ENCODE results near the gene TMC7.
"Not testable (repeated sequence)": the region's sequence is repeated elsewhere in the genome, so short reads cannot be mapped to it uniquely, and the experiment has no call there.

Gene TMC7

DNA sequence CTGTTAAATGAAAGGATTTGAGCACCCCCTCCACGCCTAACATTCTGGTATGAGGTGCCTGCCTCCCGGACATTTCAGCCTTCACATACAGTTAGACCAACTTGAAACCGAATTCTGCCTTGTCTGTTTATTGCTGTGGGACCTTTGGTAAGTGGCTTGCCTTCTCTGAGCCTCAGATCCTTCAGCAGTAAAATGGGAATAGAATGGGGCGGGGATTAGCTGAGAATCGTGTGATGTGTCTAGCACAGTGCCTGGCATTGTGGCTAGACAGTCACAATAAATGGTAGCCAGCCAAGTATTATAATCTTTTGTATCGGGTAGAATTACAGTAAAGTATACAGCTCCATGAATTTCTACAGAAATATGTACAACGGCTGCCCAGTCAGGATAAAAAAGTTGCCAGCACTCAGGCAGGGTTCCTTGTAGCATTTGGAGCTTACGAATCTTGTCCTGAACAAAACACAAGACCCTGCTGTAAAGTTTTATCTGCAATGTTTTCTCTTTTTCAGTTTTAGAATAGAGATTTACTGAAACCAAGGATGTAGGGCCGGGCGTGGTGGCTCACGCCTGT lies 786 bp downstream of the TMC7 start:
- no peak for DNase-seq

DNA sequence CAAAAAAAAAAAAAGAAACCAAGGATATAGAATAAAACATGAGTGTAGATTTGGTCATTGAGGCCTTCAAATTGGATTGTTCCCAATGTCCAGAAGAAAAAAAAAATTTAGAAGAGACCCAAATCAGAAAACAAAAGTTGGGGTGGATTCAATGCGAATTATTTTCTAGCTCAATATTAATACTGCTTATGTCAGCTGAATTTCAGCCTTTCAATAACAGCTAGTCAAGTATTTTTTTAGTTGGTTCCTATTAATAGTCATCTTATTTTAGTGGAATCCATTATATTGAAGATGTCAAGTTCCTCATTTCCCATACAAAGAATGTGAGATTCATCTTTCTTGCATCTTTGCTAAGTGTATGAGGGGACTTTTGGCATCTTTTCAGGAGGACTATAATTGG lies 1.5 kb downstream of the TMC7 start:
- DNase-seq = not testable (repeated sequence)

DNA sequence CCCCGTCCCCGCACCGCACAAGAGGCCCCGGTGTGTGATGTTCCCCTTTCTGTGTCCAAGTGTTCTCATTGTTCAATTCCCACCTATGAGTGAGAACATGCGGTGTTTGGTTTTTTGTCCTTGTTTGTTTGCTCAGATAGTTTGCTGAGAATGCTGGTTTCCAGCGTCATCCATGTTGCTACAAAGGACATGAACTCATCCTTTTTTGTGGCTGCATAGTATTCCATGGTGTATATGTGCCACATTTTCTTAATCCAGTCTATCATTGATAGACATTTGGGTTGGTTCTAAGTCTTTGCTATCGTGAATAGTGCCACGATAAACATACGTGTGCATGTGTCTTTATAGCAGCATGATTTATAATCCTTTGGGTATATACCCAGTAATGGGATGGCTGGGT lies 8.0 kb downstream of the TMC7 start:
- DNase-seq = not testable (repeated sequence)

DNA sequence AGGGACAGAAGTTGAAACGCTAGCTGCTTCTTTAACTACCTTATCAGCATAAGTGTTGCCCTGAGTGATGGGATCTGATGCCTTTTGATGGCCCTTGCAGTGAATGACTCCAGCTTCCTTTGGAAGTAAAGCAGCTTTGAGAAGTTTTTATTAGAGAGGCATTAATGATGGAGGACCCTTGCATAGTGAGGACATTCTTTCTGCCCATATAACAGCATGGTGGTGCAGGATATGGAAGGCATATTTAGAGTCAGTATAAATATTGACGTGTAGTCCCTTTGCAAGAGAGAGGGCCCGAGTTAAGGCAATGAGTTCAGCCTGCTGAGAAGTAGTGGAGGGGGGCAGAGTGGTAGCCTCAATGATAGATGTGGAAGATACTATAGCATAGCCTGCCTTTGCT lies 9.8 kb downstream of the TMC7 start:
- not testable (repeated sequence) for DNase-seq

DNA sequence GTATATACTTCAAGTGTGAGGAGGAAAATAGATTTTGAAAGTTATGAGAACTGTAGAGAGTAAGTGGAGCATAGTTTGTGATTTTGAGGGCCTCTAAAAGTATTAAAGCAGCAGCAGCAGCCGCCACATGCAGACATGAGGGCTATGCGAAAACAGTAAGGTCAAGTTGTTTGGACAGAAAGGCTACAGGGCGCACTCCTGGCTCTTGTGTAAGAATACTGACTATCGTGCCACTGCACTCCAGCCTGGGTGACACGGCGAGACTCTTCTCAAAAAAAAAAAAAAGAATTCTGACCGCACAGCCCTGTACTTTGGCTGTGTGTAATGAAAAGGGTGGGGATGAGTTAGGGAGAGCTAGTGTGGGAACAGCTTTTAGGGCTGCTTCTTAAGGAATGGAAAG lies 10.4 kb downstream of the TMC7 start:
- not testable (repeated sequence) for DNase-seq

DNA sequence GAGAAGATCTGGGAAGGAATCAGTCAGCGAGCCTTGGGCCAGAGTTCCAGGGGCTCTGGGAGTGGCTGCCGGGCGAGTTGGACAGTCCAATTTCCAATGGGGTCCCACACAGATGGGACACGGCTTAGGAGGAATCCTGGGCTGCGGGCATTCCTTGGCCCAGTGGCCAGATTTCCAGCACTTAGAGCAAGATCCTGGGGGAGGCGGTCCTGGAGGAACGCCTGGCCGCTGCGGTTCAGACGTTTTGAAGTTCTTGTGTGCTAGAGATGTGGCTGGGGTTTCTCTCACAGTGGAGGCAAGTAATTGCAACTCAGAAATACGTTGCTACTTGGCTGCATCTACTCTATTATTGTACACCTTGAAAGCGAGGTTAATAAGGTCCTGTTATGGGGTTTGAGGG lies 11.7 kb downstream of the TMC7 start:
- not testable (repeated sequence) for DNase-seq

DNA sequence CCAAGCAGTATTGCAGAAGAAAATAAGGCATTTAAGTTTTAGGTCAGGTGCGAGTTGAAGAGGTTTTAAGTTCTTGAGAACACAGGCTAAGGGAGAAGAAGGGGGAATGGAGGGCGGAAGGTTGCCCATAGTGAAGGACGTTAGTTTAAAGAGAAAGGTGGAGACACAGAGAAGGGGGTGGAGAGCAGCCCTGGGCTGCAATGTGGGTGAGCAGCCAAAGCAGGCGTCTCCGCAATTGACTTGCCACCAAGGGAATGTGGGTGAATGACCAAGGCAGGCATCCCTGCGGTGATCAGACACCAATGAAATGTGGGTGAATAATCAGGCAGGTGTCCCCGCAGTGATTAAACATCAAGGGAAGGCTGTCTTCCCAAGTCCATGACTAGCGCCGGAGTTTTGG lies 12.8 kb downstream of the TMC7 start:
- not testable (repeated sequence) for DNase-seq

DNA sequence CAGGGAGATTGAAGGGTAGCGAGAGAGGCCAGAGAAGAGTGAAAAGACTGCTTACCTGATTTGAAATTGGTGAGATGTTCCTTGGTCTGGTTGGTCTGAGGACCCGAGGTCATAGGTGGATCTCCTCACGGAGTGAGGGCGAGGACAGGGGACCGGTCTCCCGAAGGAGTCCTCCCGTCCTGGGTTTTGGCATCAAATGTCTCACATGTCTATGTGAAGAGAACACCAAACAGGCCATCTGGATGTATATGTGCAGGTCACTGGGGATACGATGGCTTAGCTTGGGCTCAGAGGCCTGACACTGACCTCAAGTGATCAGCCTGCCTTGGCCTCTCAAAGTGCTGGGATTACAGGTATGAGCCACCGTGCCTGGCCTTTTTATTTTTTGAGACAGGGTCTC lies 13.3 kb downstream of the TMC7 start:
- DNase-seq = not testable (repeated sequence)

DNA sequence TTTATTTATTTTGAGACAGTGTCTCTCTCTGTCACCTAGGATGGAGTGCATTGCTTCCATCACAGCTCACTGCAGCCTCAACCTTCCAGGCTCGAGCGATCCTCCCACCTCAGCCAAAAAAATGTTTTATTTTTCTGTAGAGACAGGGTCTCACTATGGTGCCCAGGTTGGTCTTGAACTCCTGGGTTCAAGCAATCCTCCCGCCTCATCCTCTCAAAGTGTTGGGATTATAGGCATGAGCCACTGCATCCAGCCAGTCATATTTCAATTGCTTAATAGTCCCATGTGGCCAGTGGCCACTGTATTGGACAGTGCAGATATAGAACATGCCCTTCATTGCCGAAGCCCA lies 15.3 kb downstream of the TMC7 start:
- no peak for DNase-seq

DNA sequence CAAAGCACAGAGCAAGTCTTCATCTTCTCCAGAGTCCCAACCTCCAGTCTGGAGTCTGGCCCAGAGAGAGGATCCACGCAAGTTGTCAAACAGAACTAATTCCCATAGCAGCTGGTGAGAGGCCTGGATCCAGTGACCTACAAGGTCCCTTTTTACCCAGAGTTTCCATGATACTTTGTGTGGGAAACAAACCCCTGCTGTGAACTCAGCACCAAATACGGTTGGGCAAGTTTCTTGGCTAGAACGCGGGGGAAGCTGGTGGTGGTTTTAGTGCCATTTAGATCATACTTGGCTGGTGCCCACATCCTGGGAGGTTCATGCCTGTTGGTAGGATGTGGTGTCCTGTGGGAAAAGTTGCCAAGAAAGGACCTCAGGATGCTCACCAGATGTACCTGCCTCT lies 18.1 kb downstream of the TMC7 start:
- DNase-seq = no peak

DNA sequence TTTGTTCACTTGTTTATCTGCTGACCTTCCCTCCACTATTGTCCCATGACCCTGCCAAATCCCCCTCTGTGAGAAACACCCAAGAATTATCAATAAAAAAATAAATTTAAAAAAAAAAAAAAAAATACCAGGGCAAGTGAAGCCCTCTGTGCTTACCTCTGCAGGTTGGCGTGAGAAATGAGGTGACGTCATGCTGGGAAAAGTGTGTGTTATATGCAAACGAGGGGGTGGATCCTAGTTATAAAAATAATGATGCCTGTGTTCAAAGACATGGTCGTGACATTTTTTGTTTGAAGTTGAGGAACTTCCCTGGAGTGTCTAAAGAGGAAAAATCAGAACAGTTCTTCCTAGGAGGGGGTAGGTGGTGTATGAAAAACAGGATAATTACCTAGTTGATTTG lies 20.2 kb downstream of the TMC7 start:
- DNase-seq = no peak

DNA sequence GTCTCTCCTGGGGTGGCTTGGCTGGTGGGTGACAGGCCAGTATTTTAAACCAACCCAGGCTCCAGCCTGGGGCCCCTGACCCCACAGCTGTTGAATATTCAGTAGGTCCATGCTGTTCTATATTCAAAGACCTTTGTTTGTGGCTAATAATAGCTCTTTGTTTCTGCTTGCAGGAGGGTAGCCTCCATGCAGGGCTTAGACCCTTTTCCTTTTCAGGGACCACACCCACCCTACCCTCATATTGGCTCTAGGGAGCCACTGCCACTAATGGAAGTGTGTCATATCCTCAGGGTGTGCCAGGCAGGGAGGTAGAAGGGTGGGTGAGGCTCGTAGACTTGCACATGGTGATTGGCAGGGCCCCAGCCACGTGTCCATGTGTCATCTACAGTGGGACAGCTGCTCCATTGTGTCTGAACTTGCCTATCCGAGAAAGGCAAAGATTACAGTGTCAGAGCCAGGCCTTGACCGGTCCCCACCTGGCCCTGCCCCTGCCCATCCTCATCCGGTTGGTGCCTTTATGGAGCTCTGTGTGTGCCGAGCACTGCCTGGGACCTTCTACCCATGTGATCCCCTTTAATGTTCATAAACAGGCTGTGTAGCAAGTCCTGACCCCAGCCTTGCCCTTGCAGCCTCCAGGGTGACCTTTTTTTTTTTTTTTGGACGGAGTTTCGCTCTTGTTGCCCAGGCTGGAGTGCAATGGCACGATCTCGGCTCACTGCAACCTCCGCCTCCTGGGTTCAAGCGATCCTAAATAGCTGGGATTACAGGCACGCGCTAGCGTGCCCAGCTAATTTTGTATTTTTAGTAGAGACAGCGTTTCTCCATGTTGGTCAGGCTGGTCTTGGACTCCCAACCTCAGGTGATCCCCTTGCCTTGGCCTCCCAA lies 22.1 kb downstream of the TMC7 start:
- no peak for DNase-seq

DNA sequence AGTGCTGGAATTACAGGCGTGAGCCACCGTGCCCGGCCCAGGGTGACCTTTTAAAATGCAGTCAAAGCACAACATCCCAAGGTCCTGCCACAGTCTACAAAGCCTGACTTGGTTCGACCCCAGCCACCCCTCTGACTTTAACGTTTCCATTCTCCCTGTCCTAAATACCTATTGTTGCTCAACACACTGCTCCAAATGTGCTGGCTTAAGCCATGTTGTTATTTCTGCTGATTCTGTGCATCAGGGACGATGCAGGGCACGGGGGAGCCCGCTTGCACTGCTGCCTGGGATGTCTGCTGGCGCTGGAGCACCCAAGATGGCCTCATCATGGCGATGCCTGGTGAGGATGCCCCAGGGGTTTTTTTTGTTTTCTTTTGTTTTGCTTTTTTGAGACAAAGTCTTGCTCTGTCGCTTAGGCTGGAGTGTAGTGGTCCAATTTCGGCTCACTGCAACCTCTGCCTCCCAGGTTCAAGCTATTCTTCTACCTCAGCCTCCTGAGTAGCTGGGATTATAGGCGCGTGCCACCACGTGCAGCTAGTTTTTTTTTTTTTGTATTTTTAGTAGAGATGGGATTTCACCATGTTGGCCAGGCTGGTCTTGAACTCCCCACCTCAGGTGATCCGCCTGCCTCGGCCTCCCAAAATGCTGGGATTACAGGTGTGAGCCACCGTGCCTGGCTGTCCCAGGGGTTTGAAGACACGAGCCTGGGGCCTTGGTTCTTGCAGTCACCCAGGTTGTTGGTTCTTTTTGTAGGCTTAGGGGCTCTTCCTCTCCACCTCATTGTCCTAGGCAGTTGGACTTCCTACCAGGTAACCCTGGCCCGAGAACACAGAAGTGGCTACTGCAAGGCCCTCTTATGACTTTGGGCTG lies 22.9 kb downstream of the TMC7 start:
- DNase-seq = no peak

DNA sequence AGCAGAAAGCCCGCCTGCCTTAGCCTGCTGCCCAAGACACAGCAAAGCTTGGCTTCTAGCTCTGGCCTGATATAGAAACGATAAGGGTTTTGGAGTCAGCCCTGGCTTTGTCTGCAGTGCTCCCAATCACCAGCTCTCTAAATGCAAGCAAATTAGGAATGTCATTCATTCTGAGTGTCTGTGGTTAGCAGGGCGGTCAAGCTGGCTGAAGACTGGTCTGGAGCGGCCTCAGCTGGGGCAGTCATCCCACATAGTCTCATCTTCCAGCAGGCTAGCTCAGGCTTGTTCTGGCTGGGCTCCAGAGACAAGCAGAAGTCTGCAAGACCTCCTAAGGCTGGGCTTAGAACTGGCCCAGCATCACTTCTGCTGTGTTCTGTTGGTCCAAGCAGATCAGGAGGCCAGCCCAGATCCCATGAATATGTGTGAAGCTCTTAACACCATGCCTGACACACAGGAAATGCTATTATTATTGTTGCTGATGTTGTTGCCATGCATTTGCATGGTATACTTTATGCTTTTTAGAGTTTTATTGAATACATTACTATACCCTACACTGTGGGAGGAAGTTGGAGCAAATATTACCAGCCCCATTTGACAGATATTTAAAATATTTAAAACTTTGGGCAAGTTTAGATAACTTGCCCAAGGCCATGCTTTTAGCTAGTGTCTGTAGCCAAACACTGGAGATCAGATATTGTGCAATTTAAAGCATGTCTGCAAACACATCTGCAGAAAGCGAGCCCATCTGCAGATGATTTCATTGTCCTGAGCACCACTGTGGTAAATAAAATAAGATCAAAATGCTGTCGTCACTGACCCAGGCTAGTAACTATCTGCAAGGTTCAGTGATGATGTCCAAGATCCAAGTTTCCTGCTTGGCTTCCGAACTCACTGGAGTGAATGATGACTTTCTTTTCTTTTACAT lies 24.8 kb downstream of the TMC7 start:
- no peak for DNase-seq

DNA sequence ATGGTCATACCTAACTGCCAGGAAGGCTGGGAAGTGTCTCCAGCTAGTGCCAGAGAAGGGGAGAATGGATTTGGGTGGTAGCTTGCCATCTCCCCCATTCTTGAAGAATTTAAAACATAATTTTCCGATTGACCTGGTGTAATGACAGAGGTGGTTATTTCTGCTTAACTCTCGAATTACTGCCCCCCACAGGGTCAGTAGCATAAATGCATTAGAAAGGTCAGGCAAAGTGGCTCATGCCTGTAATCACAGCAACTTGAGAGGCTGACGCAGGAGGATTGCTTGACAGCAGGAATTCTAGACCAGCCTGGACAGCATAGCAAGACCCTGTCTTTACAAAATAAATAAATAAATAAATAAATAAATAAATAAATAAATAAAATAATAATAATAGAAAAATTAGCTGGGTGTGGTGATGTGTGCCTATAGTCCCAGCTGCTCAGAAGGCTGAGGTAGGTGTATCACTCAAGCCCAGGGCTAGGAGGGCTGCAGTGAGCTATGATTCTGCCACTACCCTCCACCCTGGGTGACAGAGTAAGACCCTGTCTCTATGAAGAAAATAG lies 27.5 kb downstream of the TMC7 start:
- DNase-seq = no peak

DNA sequence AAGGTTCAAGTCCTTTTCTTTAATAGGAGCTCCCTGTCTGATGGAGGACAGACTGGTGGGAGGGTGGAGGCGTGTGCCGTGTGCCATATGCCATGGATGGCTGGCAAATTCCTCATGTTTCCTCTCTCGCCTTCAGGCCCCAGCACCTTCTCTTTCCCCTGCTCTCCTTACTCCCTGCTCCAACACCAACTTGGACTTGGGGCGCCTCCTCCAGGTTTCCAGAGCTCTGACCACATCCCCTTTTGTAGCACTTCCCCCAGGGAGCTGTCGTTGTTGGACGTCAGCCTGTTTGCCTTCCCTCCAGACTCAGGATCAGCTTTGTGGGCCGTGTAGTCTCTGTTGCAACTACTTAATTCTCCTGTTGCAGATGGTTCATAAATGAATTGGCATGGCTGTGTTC lies 30.7 kb downstream of the TMC7 start:
- DNase-seq = no peak

DNA sequence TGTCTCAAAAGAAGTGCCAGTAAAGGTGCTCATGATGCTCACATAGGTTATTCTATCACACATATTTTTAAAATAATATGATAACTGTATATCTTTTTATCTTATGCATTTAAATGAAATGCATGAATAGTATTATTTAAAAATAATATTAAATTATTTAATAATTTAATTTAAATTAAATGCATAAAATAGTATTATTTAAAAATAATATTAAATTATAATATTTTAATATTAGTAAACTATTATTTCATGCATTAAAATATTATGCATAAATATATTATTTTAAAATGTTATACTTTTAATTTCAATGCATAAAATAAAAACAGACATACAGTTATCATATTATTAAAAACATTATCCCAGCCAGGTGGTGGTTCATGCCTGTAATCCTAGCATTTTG lies 33.4 kb downstream of the TMC7 start:
- DNase-seq = no peak

DNA sequence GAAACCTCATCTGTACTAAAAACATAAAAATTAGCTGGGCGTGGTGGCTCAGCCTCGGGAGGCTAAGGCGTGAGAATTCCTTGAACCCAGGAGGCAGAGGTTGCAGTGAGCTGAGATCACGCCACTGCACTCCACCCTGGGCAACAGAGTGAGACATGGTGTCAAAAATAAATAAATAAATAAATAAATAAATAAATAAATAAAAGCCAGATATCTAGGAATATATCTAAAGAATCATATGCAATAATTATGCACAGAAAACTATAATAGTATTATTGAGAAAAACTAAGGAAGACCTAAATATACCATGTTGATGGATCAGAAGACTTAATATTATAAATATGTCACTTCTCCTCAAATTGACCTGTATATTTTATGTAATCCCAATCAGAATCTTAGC lies 37.0 kb downstream of the TMC7 start:
- no peak for DNase-seq

DNA sequence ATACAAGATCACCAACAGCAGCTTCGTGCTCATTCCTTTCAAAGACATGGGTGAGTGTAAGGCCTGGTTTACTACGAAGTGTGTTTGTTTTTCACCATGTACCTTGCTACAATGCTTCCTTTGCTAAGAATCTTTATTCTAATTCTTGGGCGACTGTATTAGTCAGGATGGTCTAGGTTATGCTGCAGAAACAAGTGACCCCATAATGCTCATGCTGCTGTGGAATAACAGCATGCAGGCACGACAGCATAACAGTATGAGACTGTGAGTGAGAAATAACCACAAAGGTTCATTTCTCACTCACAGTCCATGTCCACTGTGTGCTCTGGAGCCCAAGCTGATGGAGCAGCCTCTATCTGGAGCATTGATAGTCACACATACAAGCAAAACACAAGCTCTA lies 38.0 kb downstream of the TMC7 start:
- no peak for DNase-seq

DNA sequence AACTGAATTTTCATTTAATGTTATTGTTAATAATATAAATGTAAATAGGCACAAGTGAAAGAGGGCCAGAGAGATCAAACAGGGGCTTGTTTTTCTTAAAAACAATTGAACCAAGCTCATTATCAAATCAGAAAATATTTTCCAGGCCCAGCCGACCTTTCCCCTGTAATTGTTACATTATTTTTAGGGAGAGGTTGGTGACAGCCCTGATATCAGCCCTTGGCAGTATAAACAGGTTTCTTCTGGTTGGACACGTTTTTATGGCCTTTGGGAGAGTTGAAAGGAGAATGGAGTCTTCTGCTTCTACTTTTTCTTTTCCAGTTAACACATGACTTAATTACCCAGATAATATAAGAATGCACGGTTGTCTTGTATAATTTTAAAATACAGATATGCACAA lies 43.7 kb downstream of the TMC7 start:
- no peak for DNase-seq

DNA sequence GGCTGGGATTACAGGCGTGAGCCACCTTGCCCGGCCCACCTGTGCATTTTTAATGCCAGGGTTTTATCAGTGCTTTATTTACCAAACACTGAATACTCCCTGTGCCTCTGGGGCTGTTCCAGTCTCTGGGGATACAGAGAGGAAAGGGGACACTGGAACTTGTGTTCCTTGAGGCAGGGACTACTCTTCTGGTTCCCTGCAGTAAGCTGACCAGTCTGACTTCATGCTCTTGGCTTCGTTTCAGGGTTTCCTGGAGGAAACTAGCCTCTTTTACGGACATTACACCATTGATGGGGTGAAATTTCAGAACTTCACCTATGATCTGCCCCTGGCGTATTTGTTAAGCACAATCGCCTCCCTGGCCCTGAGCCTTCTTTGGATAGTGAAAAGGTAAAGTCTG lies 46.2 kb downstream of the TMC7 start:
- DNase-seq = no peak

DNA sequence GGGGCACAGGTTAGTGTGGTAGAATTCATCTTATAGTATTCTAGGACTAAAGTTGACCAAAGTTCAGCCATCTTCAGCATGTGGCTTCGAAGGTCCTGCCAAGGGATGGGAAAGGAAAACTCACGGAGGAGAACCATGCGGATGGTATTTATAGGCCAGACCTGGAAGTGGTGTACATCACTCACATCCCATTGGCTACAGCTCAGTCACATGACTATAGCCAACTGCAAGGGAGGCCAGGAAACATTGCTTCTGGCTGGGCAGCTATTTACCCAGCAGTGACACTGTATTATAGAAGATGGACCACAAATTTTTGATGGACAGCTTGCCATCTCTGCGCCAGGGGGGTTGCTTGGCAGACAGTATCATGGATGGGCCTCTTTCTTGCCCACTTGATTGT lies 48.0 kb downstream of the TMC7 start:
- no peak for DNase-seq

Measured in NCI-H2171 (cell line).